HepG2 (cell line): ENCODE measurements around the gene MTRFR. TPM values are rescaled to one million over a fixed set of nuclear protein-coding genes. Genes with fewer than 3 reads are reported as not detected.

ENCODE experiments used
- GMEB1 ChIP-seq: sonication (generic); formaldehyde crosslinking; IDR thresholded peaks from 2 replicates; pipeline ENCODE4 v1.5.1; 2020; ENCODE audit warnings: missing genetic modification reagents, mild to moderate bottlenecking, borderline replicate concordance
- NFYC ChIP-seq: IDR thresholded peaks from 2 replicates; pipeline ENCODE4 v1.6.1; 2016; ENCODE audit warnings: missing genetic modification reagents, missing compliant biosample characterization
- NPAS2 ChIP-seq: sonication (generic); formaldehyde crosslinking; IDR thresholded peaks from 2 replicates; pipeline ENCODE4 v1.8.0; 2022; ENCODE audit warnings: mild to moderate bottlenecking, missing genetic modification reagents, borderline replicate concordance
- NR0B2 ChIP-seq: sonication (generic); formaldehyde crosslinking; IDR thresholded peaks from 2 replicates; pipeline ENCODE4 v1.4.0; 2020; ENCODE audit warnings: mild to moderate bottlenecking, missing genetic modification reagents
- POLR2G ChIP-seq: fragments of 200-400 bp; formaldehyde crosslinking; IDR thresholded peaks from 2 replicates; pipeline ENCODE4 v1.6.1; 2018; ENCODE audit warnings: mild to moderate bottlenecking, low read depth, low read length, moderate library complexity
- SAP130 ChIP-seq: IDR thresholded peaks from 2 replicates; pipeline ENCODE4 v1.6.1; 2016; ENCODE audit warnings: low read depth
- SCMH1 ChIP-seq: sonication (generic); formaldehyde crosslinking; IDR thresholded peaks from 2 replicates; pipeline ENCODE4 v1.9.0; 2021; ENCODE audit warnings: missing genetic modification reagents, mild to moderate bottlenecking, borderline replicate concordance
- SMC3 ChIP-seq: IDR thresholded peaks from 2 replicates; pipeline ENCODE4 v1.6.1; 2011; ENCODE audit warnings: low read length, improper control_type of control experiment
- TRIM24 ChIP-seq: sonication (generic); formaldehyde crosslinking; IDR thresholded peaks from 2 replicates; pipeline ENCODE4 v1.8.0; 2022; ENCODE audit warnings: mild to moderate bottlenecking, missing genetic modification reagents
- ZBED4 ChIP-seq: sonication (generic); formaldehyde crosslinking; IDR thresholded peaks from 2 replicates; pipeline ENCODE4 v1.4.0; 2020; ENCODE audit warnings: missing genetic modification reagents, borderline replicate concordance
- ZNF337 ChIP-seq: sonication (generic); formaldehyde crosslinking; IDR thresholded peaks from 2 replicates; pipeline ENCODE4 v1.5.1; 2020; ENCODE audit warnings: missing genetic modification reagents, low read depth, mild to moderate bottlenecking, borderline replicate concordance
- ZNF615 ChIP-seq: sonication (generic); formaldehyde crosslinking; IDR thresholded peaks from 2 replicates; pipeline ENCODE4 v1.5.0; 2020; ENCODE audit warnings: mild to moderate bottlenecking, missing genetic modification reagents, borderline replicate concordance
- ZNF713 ChIP-seq: sonication (generic); formaldehyde crosslinking; IDR thresholded peaks from 2 replicates; pipeline ENCODE4 v1.4.0; 2020; ENCODE audit warnings: mild to moderate bottlenecking, missing genetic modification reagents
- polyA plus RNA-seq, 8 experiments: library from polyadenylated mRNA; depleted of rRNA in 3 of 8; stranded (reverse) in 7 of 8; unstranded in 1 of 8; fragments of >200 nt; fragmentation: Illumina TruSeq in 4 of 8; extraction: Trizol in 4 of 8; gene quantifications; 2 replicates each; pipeline versions ENCODE4 v1.2.1 to v1.2.3, GENCODE V29; 2011 to 2016; ENCODE audit warnings: low read depth in 4 of 8, missing spikeins in 1 of 8, mixed read lengths in 1 of 8; ENCODE audit not compliant: insufficient read depth in 1 of 8
- total RNA-seq, 5 experiments: library from RNA; depleted of rRNA; stranded (reverse); fragments of >200 nt; fragmentation: Illumina TruSeq; extraction: Trizol; gene quantifications; 2 replicates each; pipeline ENCODE4 v1.2.3, GENCODE V29; 2016; ENCODE audit warnings: low read depth in 1 of 5
- TF ChIP-seq, protein P1 (sequence below): sonication (generic); formaldehyde crosslinking; IDR thresholded peaks from 2 replicates; pipeline ENCODE4 v1.9.0; 2021; ENCODE audit warnings: missing genetic modification reagents, borderline replicate concordance
- TF ChIP-seq, protein P2 (sequence below): sonication (generic); formaldehyde crosslinking; IDR thresholded peaks from 2 replicates; pipeline ENCODE4 v1.4.0; 2020; ENCODE audit warnings: missing genetic modification reagents
- TF ChIP-seq, protein P3 (sequence below): sonication (generic); formaldehyde crosslinking; IDR thresholded peaks from 2 replicates; pipeline ENCODE4 v1.5.0; 2020; ENCODE audit warnings: missing genetic modification reagents
- TF ChIP-seq, protein P4 (sequence below): sonication (generic); formaldehyde crosslinking; IDR thresholded peaks from 2 replicates; pipeline ENCODE4 v1.5.0; 2020; ENCODE audit warnings: mild to moderate bottlenecking, low read depth, missing genetic modification reagents, borderline replicate concordance

The MTRFR gene
- total and polyA plus RNA-seq, 2 of the 13 experiments (the other 11 are each of a cell fraction or from before 2014, with no cell fraction given), result 7.1 to 9.9 TPM

DNA sequence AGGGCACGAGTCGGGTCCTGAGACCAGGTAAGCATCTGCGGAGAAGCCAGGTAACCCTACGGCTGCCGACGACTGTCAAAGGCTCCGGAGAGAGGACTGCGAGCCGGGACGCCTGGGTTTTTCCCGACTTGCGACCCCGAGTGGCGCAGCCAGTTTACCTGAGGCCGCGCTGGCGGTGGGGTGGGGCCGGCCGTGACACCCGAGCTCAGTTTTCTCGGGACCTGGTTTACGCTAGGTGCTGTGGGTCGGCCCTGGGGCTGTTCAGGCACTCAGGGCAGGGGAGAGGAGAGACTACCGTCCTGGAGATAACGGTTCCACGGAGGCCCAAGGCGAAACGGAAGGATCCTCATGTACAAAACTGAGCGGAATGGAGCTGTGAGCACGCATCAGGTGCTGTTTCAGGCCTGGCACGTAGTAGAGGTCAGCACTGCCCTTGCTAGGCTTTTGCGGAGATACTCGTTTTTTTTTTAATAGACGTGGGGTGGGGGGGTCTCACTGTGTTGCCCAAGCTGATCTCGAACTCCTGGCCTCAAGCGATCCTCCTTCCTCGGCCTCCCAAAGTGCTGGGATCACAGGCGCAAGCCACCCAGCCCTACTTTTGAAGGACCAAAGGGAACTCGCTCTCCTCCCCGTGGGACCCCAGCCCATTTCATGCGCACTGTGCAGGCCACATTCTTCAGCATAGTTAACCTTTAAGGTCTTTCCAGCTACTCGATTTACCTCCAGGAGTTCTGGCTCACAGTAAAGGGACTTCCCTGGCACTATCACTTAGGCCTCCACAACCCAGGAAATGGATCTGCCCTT lies 471 bp downstream of the MTRFR start (continued):
- TF ChIP-seq, protein P1, sequence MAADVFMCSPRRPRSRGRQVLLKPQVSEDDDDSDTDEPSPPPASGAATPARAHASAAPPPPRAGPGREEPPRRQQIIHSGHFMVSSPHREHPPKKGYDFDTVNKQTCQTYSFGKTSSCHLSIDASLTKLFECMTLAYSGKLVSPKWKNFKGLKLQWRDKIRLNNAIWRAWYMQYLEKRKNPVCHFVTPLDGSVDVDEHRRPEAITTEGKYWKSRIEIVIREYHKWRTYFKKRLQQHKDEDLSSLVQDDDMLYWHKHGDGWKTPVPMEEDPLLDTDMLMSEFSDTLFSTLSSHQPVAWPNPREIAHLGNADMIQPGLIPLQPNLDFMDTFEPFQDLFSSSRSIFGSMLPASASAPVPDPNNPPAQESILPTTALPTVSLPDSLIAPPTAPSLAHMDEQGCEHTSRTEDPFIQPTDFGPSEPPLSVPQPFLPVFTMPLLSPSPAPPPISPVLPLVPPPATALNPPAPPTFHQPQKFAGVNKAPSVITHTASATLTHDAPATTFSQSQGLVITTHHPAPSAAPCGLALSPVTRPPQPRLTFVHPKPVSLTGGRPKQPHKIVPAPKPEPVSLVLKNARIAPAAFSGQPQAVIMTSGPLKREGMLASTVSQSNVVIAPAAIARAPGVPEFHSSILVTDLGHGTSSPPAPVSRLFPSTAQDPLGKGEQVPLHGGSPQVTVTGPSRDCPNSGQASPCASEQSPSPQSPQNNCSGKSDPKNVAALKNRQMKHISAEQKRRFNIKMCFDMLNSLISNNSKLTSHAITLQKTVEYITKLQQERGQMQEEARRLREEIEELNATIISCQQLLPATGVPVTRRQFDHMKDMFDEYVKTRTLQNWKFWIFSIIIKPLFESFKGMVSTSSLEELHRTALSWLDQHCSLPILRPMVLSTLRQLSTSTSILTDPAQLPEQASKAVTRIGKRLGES (CRISPR knock-in tag), result no peak
- TF ChIP-seq ZNF615 (CRISPR knock-in tag) (peak; percentile 74; the same call in 1 of the 2 replicates), ZNF713 (CRISPR knock-in tag) (0 out of 2 replicates have a peak, but pooled peaks have one; percentile 86), NR0B2 (CRISPR knock-in tag) (no peak), NFYC (CRISPR knock-in tag) (no peak), ZNF337 (no peak), ZBED4 (no peak), SMC3 (no peak), NPAS2 (no peak), POLR2G (no peak), TRIM24 (no peak), GMEB1 (CRISPR knock-in tag) (no peak), SCMH1 (no peak), SAP130 (CRISPR knock-in tag) (no peak)
- TF ChIP-seq, protein P2, sequence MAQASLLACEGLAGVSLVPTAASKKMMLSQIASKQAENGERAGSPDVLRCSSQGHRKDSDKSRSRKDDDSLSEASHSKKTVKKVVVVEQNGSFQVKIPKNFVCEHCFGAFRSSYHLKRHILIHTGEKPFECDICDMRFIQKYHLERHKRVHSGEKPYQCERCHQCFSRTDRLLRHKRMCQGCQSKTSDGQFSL (CRISPR knock-in tag), result no peak
- TF ChIP-seq, protein P3, sequence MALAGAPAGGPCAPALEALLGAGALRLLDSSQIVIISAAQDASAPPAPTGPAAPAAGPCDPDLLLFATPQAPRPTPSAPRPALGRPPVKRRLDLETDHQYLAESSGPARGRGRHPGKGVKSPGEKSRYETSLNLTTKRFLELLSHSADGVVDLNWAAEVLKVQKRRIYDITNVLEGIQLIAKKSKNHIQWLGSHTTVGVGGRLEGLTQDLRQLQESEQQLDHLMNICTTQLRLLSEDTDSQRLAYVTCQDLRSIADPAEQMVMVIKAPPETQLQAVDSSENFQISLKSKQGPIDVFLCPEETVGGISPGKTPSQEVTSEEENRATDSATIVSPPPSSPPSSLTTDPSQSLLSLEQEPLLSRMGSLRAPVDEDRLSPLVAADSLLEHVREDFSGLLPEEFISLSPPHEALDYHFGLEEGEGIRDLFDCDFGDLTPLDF, result no peak
- TF ChIP-seq, protein P4, sequence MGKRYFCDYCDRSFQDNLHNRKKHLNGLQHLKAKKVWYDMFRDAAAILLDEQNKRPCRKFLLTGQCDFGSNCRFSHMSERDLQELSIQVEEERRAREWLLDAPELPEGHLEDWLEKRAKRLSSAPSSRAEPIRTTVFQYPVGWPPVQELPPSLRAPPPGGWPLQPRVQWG (CRISPR knock-in tag), result no peak
